DMS114 treated with DMSO at 0.1 percent for 48 hours (cell line): ENCODE measurements around the gene LRRK1.

Experiments
- DNase-seq: peaks from one replicate; lab custom pipeline; 2025; ENCODE audit not compliant: unreplicated experiment; lab: John Stamatoyannopoulos, UW

LRRK1 gene

DNA sequence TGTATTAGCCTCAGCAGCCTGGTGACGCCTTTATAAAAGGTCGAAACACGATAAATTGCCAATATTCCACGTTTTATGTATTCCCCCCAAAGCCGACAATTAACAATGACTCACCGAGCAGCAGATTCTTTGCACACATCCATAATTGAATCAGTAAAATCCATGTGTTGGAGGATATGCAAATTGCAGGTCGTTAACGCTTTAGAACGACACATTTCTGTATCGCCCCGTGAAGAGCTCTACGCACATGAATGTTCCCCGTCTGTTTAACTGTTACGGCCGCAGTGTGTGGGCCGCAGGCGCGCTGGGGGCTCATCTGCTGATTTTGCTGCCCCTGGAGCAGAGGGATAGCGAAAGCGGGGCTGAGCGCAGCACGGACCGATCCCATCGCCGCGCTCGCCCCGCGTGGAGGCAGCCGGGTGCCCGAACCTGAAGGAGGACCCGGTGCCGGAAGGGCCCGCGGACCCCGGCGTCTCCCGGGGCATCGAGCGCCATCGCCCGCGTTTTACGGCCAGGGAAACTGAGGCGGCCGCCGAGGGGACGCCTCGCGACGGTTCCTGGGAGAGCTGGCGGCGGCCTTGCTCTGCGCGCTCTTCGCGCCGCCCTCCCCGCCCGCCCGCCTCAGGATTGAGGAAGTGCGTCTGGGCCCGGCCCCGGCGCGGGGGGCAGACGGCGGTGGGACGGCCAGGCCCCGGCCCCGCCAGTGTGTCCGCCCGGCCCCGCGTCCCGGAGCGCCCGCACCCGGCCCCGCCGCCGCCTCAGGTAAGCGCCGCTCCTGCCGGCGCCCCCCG is at the start of gene LRRK1:
Gene LRRK1, plus strand, starts transcription at position 668 of the 791 bp plus-strand sequence. CDS start 5,276 bp downstream, outside the sequence.
- no peak for DNase-seq

DNA sequence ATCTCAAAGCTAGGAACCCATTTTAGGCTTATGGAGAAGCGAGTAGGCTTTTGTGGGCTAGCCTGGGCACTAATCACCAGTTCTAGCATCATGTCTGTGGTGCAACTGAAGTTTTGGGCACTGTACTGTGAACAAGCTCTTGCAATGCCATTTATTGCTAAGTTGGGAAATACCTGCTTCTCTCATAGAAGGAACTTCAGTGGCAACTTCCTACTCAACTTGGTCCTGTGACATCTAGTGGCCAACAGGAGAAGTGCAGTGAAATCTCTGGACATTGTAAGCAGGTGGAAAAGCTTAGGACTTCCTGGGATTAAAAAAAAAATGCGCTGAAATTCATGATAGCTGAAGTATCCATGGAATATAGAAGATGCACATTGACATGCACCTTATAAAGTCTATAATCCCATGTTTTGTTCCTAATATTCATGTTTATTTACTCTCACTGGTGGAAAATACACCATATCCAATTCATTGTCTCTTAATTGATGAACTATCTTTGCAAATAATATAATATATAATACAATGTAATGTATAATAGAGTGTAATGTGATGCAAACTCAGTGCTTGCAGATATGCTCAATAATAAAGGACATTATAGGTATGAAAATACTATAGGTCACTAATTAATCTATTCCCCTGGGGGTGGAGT is 46.0 kb upstream of the LRRK1 start:
- peak; percentile 68 for DNase-seq

DNA sequence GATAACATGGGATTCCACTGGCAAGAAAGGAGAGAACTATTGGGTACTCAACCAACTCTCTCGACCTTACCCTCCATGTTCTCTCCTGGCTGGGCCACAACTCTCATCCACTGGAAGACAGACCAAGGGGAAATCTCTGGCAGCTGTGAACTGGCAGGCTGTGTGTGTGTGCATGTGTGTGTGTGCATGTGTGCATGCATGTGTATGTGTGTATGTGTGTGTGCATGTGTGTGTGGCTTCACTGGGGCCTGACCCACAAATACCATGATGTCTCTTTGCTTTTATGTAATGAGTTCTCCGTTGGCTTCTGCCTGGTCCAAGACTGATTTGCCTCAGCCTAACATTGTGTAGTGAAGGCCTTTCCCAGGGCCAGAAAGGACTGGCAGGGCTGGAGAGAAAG is 43.7 kb upstream of the LRRK1 start:
- DNase-seq, result no peak

DNA sequence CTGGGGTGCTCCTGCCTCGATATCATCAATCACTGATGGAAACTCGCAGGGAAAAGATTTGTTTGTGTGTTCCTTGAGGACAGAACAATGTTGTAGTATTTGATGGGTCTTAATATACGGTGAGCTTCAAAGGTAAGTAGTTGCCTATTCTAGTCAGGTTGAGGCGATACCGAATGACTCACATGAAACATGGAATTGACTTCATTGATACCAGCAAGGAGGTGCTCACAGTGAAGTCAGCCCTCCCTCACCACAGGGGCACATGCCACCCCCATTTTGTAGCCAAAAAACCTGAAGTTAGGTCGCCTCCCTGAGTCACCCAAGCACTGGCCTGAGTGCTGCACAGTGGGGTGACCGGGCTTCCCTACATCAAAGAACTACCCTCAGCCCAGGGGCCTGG is 43.2 kb upstream of the LRRK1 start:
- DNase-seq, result no peak

GRCh38 chr15:100877551-100877950 is 41.6 kb upstream of the LRRK1 start:
- DNase-seq, result no peak

DNA sequence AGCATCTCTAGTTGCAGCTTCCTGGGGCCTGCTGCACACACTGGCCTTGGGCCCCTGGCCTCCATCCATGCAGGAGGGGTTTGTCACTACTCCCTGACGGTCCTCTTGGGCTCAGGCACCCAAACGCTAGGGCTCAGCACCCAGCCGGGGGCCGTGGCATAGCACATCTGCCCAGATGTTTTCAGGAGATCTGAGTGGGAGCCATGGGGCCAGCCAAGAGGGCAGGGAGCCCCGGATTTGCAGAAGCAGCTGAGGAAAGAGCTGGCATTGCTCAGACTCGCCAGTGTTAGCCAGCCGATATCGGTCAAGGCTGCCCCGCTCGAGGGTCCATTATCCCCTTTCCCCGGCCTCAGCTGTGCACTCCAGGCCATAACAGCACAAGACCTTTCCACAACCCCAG is 41.0 kb upstream of the LRRK1 start:
- DNase-seq, result no peak

DNA sequence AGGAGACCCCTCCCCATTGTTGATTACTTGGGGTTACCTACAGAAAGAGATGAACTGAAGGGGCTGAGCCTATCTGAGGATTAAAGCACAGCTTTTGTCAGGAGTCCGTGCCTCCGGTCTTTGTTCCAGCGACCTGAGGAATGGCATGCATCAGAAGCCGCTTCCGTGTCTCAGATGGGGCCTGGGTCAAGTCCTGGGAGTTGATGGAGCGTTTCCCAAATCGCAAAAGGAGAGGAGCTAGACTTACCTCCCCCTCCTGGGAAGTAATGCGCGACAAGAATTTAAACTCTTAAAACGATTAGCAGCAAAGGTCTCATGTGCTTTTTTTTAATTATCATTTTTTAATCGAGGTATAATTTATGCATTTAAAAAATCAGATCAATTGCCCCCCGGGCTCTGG is 40.5 kb upstream of the LRRK1 start:
- no peak for DNase-seq

GRCh38 chr15:100879061-100879463 is 40.1 kb upstream of the LRRK1 start:
- no peak for DNase-seq

- DNase-seq, result no peak
Measured at GRCh38 chr15:100879464-100880138, 39.6 kb upstream of the LRRK1 start, which contains the start of gene ALDH1A3. TSS of gene ALDH1A3 (plus strand) at chr15:100879831. CDS start at chr15:100879908, 77 bp downstream.

DNA sequence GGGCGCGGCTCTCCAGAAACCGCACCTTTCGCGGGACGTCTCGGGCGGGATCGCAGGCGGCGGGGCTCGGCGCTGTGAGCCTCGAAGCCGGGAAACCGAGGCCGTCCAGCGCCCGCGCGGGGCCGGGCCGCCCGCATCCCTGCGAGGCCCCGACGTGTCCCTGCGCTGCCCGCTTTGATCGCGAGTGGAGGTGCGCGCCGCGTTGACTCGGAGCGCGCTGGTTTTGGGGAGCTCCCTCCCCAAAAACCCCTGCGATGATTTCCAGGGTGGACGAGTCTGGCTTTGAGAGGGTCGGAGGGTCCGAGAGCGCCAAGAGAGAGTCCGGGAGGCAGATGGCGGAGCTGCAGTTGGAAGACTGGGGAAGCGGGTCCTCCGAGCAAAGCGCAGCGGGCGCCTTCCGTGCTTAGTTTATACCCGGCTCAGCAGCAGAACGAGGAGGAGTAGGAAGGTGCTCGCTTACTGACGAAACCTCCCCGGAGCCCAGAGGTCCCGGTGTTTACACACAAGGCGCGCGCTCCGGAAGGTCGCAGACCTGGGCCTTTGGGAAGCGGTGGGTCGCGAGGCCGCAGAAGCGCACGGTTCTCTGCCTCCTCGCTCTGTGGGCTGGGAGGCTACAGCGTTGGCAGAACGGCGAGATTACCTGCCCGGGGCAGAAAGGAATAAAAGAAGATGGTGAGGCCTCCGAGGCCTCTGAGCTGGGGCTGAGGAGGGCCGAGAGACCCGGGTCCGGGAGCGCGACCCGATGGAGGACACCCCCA is 38.8 kb upstream of the LRRK1 start:
- no peak for DNase-seq

GRCh38 chr15:100880897-100881242 is 38.3 kb upstream of the LRRK1 start:
- no peak for DNase-seq

DNA sequence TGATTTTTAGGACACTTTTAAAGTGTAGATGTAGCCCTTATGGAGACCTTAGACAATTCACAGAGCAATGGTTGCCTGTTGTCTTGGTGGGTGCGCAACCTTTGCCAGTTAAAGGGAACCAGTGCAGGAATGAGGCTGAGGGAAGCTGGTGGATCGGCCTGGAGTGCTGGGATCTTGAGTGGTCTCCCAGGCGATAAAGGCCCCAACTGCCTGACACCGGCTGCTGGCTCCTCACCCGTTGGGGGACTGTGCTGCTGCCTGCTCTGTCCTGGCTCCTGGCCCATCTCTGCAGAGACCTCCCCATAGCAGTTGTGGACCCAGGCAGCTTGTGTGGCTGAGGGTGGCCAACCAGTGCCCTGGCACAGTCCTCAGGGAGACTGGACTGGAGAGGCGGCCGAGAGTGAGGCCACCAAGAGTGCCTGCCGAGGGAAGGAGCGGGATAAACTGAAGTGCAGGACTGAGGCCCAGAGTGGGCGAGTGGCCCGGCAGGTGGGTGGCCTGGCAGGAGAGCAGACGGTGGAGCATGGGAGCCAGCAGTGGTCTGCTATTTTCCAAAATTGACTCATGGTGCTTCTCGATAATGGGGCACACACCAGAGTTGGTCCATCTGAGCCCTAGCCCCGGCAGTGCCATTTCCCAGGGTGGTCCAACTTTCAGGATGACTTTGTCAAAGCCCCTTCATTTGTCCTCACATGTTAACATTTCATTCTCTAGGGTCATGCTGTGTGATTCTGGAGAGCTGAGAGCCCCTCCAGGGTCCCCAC is 37.4 kb upstream of the LRRK1 start:
- no peak for DNase-seq

DNA sequence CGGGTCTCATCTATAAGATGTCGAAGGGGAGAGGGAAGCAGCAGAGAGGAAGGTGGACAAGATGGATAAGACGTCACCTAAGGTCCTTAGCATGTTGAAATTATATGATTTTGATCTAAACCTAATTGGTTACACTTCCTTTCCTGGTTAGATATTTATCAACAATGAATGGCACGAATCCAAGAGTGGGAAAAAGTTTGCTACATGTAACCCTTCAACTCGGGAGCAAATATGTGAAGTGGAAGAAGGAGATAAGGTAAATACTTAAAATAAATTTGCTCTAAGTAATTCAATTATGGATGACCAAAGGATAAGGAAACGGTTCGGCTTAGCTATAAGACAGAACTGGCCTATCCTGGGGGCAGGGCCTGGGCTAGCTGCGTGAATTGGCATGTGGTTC is 34.0 kb upstream of the LRRK1 start:
- no peak for DNase-seq

GRCh38 chr15:100885811-100886210 is 33.3 kb upstream of the LRRK1 start:
- no peak for DNase-seq

GRCh38 chr15:100887211-100887913 is 31.8 kb upstream of the LRRK1 start:
- DNase-seq, result no peak

- DNase-seq, result no peak
Measured at GRCh38 chr15:100889385-100890050, 29.6 kb upstream of the LRRK1 start.

- no peak for DNase-seq
Measured at GRCh38 chr15:100890051-100890720, 29.0 kb upstream of the LRRK1 start.

DNA sequence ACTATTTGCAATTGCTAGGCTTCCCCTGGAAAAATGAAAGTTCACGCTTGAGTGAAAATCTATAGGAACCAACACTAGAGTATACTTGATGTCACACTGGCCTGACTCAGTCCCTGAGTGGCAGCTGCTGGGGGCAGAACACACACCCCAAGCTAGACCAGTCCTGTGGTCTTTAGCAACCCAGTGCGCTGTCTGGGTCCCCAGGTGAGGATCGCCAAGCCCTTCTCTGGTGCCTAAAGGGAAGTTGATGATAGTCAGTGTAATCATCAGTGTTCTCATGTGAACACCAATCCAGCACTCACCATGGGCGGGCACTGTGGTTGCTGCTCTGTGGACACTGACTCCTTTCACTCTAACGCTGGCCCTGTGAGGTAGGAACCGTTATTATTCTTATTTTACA is 28.3 kb upstream of the LRRK1 start:
- DNase-seq, result no peak
